ENCODE data around the gene ELMO1.

ELMO1 gene

DNA sequence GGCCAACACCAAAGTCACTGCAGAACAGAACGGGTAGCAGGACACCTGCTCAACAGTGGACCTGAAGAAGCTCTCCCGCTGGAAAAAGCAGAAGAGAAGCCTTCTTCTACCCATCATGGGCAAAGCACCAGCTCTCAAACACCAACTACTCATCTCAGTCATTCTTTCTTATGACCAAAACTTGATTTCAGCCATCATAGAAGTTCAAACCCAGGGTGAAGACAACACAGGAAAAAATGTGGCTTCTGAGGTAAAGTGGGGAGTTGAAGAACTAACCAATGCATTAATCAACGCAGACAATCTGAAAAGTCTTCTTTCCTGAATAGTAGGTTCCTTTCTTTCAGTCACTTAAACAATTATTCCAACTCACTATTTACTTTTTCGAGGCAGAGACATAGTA is 83.3 kb downstream of the ELMO1 start:
- DNase-seq = no peak

DNA sequence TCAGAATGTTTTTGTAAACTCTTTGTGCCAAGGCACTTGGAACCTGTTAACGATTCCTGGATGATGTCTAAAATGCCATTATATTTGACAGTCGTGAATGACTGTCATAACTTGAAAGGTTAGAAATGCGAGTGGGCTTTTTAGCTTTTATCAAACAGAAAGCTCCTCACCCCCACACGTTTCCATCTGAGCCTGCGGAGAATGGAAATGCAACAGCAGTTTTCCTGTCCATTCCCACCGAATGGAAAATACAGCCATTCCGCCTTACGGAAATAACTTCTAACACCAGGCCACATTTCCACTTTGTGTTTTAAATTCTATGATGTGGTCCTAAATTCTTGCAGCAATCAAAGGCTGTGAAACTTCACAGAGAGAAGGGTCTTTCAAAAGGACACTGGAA is 83.8 kb downstream of the ELMO1 start:
- DNase-seq = no peak

DNA sequence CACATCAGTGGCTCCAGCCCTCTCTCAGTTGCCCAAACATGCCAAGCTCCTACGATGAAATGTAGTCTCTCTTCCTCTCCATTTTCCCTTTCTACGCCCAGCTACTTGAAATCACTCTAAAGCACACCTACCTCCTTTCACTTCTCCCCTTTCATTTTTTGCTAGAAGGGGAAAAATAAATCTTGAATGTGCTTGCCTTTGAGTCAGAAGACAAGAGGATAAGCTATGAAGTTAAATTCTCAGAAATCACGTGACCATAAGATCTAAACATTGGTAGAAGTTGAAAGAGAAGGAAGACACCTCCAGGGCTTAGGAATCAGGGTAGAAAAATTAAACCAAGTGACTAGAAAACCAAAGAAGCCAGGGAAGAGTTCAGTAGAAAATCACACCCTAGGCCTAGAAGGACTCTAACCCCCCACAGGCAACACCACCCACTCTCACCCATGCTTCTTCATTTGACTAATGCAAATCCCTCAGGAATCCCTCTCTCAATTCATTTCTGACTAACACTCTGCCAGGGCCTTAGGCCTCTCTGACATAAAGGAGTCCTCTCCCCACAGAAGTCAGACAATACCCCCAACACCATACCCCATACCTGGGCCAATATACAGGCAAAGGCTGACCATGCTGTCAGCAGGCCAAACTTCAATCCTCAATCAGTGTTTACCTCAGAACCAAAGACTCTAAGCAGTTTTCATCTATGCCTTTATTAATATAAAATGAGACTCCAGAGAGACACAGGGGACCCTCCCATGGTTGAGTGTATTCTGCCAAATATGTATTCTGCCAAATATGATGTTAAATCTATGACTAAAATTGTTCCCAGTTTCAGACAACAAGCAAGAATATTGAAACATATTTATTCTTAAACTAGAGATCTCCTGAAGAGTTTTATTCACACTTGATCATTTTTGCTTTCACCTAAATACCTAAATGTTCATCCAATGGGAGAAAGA is 84.8 kb downstream of the ELMO1 start:
- DNase-seq = no peak

- no peak for DNase-seq
These were observed 85.9 kb downstream of the ELMO1 start for GRCh38 chr7:37362802-37363201.

GRCh38 chr7:37360484-37360883 is 88.2 kb downstream of the ELMO1 start:
- DNase-seq = no peak

- no peak for DNase-seq
These were observed 88.8 kb downstream of the ELMO1 start for GRCh38 chr7:37359662-37360444.

DNA sequence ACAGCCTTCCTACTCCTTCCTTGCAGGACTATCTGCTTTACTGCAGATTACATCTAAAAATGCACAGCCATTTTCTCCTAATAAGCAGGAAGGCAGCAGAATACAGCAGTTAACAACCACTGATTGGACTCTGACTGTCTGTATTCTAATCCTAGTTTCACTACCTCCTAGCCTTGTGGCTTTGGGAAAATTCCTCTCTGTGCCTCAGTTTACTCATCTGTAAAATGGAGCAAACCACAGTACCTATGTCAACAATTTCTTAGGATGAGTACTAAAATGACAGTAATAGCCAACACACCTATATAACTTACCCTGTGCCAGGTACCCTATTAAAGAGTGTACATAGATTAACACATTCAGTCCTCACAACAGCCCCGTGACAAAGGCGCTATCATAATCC is 89.5 kb downstream of the ELMO1 start:
- no peak for DNase-seq

GRCh38 chr7:37357637-37357996 is 91.0 kb downstream of the ELMO1 start:
- DNase-seq = no peak

DNA sequence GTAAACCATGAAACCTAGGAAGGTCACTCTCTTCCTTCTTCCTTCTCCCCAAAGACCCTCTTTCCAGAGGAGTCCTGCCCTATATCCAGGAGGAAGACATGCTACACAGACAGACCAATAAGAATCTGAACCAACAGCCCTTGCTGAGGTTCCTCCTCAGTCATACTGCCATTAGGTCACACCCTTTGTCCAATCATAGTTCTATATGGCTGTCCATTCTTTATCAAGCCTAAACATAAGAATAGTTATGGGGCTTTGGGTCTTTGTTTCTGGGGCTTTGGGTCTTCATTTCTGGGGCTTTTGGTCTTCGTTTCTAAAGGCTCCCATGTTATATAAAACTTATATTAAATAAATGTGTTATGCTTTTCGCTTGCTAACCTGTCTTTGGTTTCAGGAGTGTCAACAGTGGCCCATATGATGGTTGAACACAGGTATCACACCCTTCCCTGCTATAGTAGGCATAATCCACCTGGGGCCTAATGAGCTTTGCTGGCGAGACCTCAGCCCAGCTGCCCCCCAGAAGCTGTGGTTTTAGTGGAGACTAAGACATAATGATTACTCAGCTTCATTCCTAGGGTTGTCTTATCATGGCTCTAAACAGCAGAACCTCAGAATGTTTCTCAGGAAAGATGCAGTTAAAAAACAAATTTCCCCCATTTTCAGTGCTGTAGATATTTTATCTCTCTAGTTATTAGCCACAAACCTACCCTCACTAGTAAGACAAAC is 91.6 kb downstream of the ELMO1 start:
- no peak for DNase-seq

DNA sequence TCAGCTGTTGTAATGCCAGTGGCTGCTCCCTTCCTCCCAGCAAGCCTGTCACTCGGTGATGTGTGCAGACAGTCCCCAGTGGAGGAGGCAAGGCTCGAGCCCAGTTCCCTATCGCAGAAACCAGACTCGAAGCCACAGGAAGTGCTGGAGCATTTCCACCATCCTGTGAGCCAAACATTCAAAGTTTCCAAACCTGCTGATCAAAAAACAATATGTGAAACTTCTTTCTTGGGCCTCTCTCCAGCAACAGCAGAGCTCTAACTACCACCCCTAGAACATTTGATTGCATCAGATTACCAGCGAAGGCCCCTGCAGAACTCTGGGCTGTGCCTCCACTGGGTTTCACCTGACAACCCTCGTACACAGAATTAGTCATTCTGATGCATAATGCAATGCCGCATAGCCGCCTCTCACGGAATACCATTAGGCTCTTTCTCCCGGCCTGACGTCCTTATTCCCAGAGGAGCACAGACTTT is 94.0 kb downstream of the ELMO1 start:
- no peak for DNase-seq

DNA sequence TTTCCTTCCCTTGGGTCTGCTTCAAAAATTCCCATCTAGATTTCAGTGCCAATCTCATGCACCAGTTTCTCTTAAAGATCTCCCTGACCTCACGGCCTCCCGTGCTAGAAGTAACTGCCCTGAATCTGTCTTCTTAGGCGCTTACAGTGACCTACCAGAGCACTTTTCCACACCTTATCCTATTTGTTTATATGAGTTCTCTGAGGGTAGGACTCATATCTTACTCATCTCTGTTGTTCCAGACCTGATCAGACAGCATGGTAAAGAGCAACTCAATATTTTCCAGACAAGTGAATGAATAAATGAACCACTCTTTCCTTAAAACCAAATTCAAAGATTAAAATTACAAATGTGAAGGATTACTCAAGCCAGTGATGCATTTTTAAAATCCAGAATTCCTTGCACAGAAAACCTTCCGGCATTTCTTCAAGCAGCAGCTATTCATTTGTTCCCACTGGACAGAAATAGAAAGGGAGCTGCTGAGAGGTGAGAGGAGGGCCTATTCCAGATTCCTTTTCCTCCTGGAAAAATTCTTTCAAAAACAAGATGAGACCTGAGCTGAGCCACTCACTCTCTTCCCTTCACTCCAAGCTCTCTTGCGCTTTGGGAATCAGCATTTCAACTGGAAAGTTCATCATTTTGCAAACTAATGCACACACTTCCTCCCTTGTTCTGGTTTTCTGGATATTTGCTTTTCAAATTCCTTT is 94.6 kb downstream of the ELMO1 start:
- DNase-seq = no peak

GRCh38 chr7:37352974-37353948 is 95.4 kb downstream of the ELMO1 start:
- peak; percentile 43 for DNase-seq

DNA sequence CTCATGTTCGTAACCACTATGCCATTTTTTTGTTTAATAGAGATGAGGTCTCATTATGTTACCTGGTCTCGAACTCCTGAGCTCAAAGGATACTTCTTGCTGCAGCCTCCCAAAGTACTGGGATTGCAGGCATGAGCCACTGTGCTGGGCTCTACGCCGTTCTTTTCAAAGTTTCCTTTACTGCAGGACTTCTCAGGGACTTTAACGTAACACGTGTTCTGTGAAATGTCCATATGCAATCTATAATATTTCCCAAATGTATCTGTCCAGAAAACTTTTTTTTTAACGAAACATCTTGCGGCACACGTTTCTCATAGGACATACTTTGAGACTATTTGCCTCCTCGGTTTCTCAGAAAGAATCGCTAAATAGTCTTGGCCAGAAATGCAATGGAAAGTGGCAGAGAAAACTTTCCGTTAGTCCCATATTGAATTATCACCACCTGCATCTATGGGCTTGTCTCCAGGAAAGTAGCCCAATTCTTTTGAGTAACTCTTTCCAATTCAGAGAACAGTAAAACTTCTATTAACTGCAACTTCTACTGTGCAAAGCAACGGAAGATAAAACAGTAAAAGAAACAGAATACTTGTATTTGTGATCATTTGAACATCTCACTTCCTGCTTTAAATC is 96.3 kb downstream of the ELMO1 start:
- DNase-seq = no peak

DNA sequence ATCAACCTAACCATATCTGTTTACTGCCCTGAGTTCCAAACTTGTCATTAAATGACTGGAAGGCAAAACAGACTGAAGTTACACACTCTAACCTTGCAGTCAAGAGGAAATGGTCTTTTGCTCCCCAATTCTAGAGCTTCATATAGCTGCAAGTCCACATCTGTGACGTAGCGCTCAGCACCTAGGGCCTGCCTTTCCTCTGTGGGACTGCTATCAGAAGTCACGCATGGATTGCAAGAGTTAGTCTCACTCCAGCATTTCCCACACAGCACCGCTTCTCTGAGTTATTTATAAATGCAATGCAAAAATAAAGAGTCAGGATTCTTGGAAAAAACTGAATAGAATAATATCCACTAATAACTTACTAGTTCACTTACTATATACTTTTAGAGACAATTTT is 96.9 kb downstream of the ELMO1 start:
- no peak for DNase-seq

DNA sequence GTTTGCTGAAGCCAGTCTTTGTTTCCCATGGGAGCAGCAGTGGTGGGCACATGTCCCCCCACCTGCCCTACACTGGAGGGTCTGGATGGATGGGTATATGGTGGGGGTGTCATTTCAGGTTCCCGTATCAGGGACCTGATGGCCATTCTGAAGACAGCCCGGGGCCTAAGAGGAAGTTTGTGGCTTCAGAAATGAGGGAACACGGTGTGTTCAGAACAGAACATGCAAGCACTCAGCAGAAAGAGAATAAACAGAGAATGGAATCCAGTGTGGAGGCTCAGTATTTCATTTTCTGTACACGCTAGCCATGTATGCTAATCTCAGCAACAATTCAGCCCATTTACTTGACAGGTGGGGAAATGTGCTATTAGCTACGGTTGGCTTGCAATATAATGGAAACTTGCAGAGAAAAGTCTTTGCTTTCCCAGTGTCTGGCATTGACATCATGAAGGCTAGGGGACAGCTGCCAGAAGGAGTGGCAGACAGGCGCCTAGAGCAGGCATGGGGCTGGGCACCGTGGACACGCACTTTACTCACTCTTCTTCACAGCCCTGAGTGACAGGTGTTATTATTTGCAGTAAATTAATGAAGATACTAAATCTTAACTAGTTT is 98.6 kb downstream of the ELMO1 start:
- DNase-seq = peak; percentile 17

DNA sequence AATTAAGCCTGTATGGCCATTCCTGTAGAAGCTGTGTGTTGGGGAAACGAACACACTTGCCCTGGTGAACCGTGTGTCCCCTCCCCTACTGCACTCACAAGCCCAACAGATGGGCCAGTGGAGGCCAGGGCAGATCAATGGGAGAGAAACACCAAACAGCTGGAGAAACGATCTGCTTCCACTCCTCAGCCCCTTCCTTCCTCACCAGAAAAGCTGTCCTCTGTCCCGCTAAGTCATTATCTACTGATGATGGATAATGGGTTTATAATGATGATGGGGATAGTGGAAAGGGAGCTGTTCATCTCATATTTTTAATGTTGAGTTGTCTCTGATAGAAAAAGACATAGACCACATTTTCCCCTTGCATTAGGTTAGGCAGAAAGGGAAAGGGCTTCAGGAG is 99.7 kb downstream of the ELMO1 start:
- DNase-seq = no peak

DNA sequence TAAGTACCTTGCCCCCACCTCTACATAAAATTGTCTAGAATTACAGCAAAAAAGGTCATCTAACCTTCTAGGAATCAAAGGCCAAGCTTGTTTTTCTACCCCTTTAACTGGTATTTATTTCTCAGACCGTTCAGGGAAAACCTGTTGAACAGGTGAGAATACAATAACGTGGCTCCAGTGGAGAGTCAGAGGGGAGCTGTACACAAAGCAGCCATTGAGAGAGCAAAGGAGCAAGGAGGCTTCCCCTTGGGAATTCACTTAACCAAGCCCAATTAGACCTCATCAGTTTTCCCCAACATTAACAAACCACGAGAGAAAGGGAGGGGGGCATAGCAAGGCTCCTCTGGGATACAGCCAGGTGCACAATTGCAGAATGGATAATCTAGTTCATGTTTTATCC is 101.9 kb downstream of the ELMO1 start:
- peak; percentile 50 for DNase-seq

DNA sequence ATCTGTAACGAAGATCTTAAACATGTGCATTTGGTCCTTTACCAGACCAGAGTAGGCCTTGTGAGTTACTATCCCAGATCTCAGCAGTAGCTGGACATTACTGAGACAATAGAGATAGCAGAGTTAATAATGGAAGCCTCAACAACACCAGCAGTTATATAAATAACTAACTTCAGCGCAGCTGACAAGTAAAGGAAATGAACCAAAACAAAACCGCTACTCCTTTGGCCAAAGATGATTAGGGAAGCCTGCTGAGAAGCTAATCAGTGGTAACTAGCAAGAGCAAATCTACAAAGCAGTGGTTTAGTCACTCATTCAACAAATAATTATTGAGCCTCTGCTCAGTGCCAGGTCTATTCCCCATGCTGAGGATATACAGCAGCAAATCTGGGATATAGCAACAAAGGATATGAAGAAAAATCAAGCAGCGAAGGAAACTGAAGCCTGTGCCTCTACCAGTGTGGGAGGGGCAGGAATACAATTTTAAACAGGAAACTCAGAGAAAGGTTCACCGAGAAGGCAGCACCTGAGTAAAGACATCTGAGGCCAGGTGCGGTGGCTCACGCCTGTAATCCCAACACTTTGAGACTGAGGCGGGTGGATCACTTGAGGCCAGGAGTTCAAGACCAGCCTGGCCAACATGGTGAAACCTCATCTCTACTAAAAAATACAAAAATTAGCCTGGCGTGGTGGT is 103.6 kb downstream of the ELMO1 start:
- peak; percentile 30 for DNase-seq

DNA sequence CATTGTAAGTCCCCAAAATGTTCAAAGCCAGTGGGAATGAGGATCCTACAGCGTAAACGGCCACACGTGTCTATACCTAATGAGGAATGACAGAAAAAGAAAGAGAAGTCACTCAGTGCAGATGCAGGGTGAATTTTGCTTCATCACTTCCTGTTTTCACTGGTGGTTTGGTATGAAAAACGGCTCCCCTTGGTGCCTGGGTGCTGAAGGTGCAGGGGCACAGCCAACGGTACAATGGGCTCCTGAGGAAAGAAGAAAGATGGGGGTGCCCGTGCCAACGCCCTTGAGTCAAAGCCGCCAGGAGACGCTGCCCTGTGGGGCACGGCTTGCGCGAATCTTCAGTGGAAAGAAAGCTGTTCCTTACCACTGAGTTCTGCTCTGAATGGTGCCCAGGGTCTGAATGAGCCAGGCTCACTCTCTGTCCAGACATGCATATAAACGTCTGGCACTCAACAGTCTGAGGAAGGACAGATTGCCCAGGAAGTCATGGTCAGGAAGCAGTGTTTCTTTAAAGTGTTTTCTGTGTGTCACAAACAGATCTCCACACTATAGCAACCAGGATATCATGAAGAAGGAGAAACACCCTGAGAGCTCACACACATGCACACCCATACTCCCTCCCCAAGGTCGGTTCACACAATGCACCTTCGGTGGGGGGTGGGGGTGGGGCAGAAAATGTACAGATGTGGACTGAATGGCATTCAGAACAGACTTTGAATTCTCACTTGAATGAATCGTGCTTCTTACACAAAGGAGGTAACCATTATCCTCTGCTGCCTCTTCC is 105.8 kb downstream of the ELMO1 start:
- no peak for DNase-seq

Data from NCI-H69 (cell line).